Measurements from ENCODE around the gene ANKH. TPM values are rescaled to one million over a fixed set of nuclear protein-coding genes. Genes with fewer than 3 reads are reported as not detected.

Gene ANKH
- total RNA-seq, 4 donors from 2014 or later: 31.2 to 55.2 (median 34.7) TPM

- H3K4me1 ChIP-seq: peaks cover 3 to 18% of the 10 kb centered on the region in 2 donors
These were observed 95.7 kb downstream of the ANKH start for GRCh38 chr5:14775857-14776256.

DNA sequence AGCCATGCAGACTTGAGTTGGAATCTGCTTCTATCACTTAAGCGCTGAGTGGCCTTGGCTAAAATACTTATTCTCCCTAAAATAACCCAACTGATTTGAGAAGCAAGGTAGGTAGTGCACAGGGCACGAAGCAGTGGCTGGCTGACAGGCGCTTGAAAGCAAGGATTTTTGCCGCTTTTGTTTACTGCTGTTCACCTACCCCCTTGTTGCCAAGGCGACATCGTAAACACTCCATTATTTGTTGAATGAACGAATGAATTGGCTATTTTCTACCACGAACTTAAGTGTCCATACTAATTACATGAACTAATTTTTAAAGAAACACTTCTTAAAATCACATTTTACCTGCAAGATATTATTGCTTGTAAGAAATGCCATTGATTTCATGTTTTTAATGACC lies 98.0 kb downstream of the ANKH start:
- Histone ChIP-seq H3K36me3 (no peaks in the 10 kb centered on the region), H3K27me3 (no peaks in the 10 kb centered on the region), H3K9me3 (no peaks in the 10 kb centered on the region), H3K27ac (no peak overlapping the region), H3K4me3 (replicated peaks in 1 of 3) (no peak overlapping the region), H3K4me1 (peaks cover 0 to 14% of the 10 kb centered on the region in 2 donors)
- WGBS, 2 donors: 73% methylated on average over 8 of the region's 8 CpGs
- intact Hi-C loops (cut with DNase I): no loop called here
- TF ChIP-seq, protein P1, sequence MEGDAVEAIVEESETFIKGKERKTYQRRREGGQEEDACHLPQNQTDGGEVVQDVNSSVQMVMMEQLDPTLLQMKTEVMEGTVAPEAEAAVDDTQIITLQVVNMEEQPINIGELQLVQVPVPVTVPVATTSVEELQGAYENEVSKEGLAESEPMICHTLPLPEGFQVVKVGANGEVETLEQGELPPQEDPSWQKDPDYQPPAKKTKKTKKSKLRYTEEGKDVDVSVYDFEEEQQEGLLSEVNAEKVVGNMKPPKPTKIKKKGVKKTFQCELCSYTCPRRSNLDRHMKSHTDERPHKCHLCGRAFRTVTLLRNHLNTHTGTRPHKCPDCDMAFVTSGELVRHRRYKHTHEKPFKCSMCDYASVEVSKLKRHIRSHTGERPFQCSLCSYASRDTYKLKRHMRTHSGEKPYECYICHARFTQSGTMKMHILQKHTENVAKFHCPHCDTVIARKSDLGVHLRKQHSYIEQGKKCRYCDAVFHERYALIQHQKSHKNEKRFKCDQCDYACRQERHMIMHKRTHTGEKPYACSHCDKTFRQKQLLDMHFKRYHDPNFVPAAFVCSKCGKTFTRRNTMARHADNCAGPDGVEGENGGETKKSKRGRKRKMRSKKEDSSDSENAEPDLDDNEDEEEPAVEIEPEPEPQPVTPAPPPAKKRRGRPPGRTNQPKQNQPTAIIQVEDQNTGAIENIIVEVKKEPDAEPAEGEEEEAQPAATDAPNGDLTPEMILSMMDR (IDR thresholded peaks at IDR 0.05): no peak
- TF ChIP-seq POLR2A (IDR thresholded peaks at IDR 0.05): no peak
- DNase-seq: no peak

More at GRCh38 chr5:14775857-14776256, 95.7 kb downstream of the ANKH start:
- WGBS, 2 donors: 74 to 84% methylated on average over 7 of the region's 7 CpGs
- no peak overlapping the region for H3K4me3 ChIP-seq (replicated peaks in 1 of 3)
- no peaks in the 10 kb centered on the region for H3K9me3 ChIP-seq
- TF ChIP-seq, protein P1 (IDR thresholded peaks at IDR 0.05): no peak
- TF ChIP-seq POLR2A (IDR thresholded peaks at IDR 0.05): no peak
- H3K36me3 ChIP-seq: no peaks in the 10 kb centered on the region
- no peak overlapping the region for H3K27ac ChIP-seq
- DNase-seq: no peak
- no peaks in the 10 kb centered on the region for H3K27me3 ChIP-seq
- intact Hi-C loops (cut with DNase I): no loop called here

GRCh38 chr5:14771972-14772371 lies 99.6 kb downstream of the ANKH start:
- Histone ChIP-seq H3K4me1 (peaks cover 0 to 6% of the 10 kb centered on the region in 2 donors), H3K4me3 (replicated peaks in 1 of 3) (no peak overlapping the region), H3K9me3 (no peaks in the 10 kb centered on the region), H3K36me3 (no peaks in the 10 kb centered on the region), H3K27me3 (no peaks in the 10 kb centered on the region), H3K27ac (no peak overlapping the region)
- intact Hi-C loops (cut with DNase I): no loop called here
- WGBS, 2 donors: 92 to 97% methylated on average over 3 of the region's 3 CpGs
- no peak for DNase-seq
- TF ChIP-seq, protein P1 (IDR thresholded peaks at IDR 0.05): no peak
- TF ChIP-seq POLR2A (IDR thresholded peaks at IDR 0.05): no peak

DNA sequence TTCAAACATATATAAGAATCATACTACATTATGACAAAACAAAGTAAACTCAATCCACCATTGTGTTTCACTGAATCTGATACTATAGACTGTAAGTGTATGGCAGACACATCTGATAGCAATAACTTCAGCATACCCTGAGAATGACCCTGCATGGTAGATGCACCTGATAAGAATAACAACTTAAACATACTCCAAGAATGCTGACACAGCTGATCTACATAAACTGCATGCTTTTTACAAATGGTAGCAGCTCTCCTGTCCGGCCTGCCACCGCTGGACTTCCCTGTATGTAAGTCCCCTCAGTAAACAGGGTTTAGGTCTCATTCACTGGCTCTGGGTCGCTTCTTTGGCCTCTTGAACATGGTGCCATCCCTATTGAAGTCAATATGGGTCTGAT lies 100.4 kb downstream of the ANKH start:
- Histone ChIP-seq H3K4me3 (replicated peaks in 1 of 3) (no peak overlapping the region), H3K9me3 (no peaks in the 10 kb centered on the region), H3K4me1 (peaks cover 0 to 6% of the 10 kb centered on the region in 2 donors), H3K36me3 (no peaks in the 10 kb centered on the region), H3K27me3 (no peaks in the 10 kb centered on the region), H3K27ac (no peak overlapping the region)
- TF ChIP-seq POLR2A (IDR thresholded peaks at IDR 0.05): no peak
- TF ChIP-seq, protein P1 (IDR thresholded peaks at IDR 0.05): no peak
- 96 to 100% methylated on average over 3 of the region's 3 CpGs for WGBS, 2 donors
- intact Hi-C loops (cut with DNase I): no loop called here
- DNase-seq: no peak

- WGBS, 2 donors: 89 to 91% methylated on average over 14 to 17 of the region's 17 CpGs
- H3K9me3 ChIP-seq: no peaks in the 10 kb centered on the region
- DNase-seq: no peak
- no peaks in the 10 kb centered on the region for H3K36me3 ChIP-seq
- no peaks in the 10 kb centered on the region for H3K4me1 ChIP-seq
- no peak overlapping the region for H3K4me3 ChIP-seq (replicated peaks in 1 of 3)
- intact Hi-C loops (cut with DNase I): no loop called here
- no peaks in the 10 kb centered on the region for H3K27me3 ChIP-seq
- TF ChIP-seq POLR2A (IDR thresholded peaks at IDR 0.05): no peak
- TF ChIP-seq, protein P1 (IDR thresholded peaks at IDR 0.05): no peak
- no peak overlapping the region for H3K27ac ChIP-seq
These were observed 102.8 kb downstream of the ANKH start for GRCh38 chr5:14768508-14769365.
